Activated CD8-positive, alpha-beta memory T cell treated with anti-CD3 and anti-CD28 coated beads, Interleukin-2, amount 10 ng/mL, durations not matched to agents 7 days and 5 days (primary cell): Measurements from ENCODE around the gene NTSR1. TPM values are rescaled to one million over a fixed set of nuclear protein-coding genes. Genes with fewer than 3 reads are reported as not detected.

Experiments used
- ATAC-seq: fragments of 150-1000 bp; cut with Tn5 transposase; one replicate; pipeline ENCODE4 v1.10.0; 2021; ENCODE audit warnings: moderate library complexity
- CTCF ChIA-PET: fragments of 350-600 bp; sonication (Branson Sonifier 250); formaldehyde crosslinking; loops from one replicate; lab custom pipeline; 2021; ENCODE audit warnings: antibody characterized with exemption; lab: Charles Lee
- DNase-seq: peaks from one replicate; pipeline ENCODE4 v3.0.0-alpha.2; 2020
- H3K27ac Mint-ChIP-seq: one replicate; pipeline ENCODE4 v1.8.0; 2021; ENCODE audit warnings: mild to moderate bottlenecking, mixed read lengths
- H3K27me3 Mint-ChIP-seq: one replicate; pipeline ENCODE4 v1.8.0; 2021; ENCODE audit warnings: mixed read lengths
- H3K36me3 Mint-ChIP-seq: one replicate; pipeline ENCODE4 v1.8.0; 2021; ENCODE audit warnings: mild to moderate bottlenecking, mixed read lengths
- H3K4me1 Mint-ChIP-seq: one replicate; pipeline ENCODE4 v1.8.0; 2021; ENCODE audit warnings: mixed read lengths
- H3K4me3 Mint-ChIP-seq: one replicate; pipeline ENCODE4 v1.8.0; 2021; ENCODE audit warnings: mild to moderate bottlenecking, moderate library complexity, mixed read lengths
- H3K9me3 Mint-ChIP-seq: one replicate; pipeline ENCODE4 v1.8.0; 2022; ENCODE audit warnings: low read depth, mixed read lengths
- total RNA-seq, 2 experiments: library from RNA; stranded (reverse); gene quantifications; one replicate each; pipeline ENCODE4 v1.2.3, GENCODE V29; 2021

The NTSR1 gene
- not detected for total RNA-seq

GRCh38 chr20:62708591-62709536 lies at the start of gene NTSR1:
TSS of gene NTSR1 (plus strand) at chr20:62708836. CDS start at chr20:62709208, 372 bp downstream.
- H3K4me3 Mint-ChIP-seq: no peak within 1 kb of the TSS
- no peaks in the 10 kb centered on the region for H3K36me3 Mint-ChIP-seq
- H3K27me3 Mint-ChIP-seq: peaks cover 50% of the 10 kb centered on the region
- H3K27ac Mint-ChIP-seq: no peak within 1 kb of the TSS
- H3K4me1 Mint-ChIP-seq: peaks cover 2% of the 10 kb centered on the region
- no peak for DNase-seq
- no peaks in the 10 kb centered on the region for H3K9me3 Mint-ChIP-seq
- ATAC-seq: no peak
- CTCF ChIA-PET: interaction anchor here (1.1 kb wide), 1 partner anchor 100 kb away, joined by 3 read pairs; no protein-coding TSS in a partner anchor

- Mint-ChIP-seq H3K4me3 (no peak overlapping the region), H3K9me3 (no peaks in the 10 kb centered on the region), H3K4me1 (peaks cover 2% of the 10 kb centered on the region), H3K27ac (no peak overlapping the region), H3K36me3 (peaks cover 15% of the 10 kb centered on the region), H3K27me3 (no peaks in the 10 kb centered on the region)
- DNase-seq (no peak), ATAC-seq (no peak)
- CTCF ChIA-PET: interaction anchor here (1.1 kb wide), 1 partner anchor 160 kb away, joined by 3 read pairs; no protein-coding TSS in a partner anchor
Measured at GRCh38 chr20:62659488-62660239, 49.0 kb upstream of the NTSR1 start.

- CTCF ChIA-PET: interaction anchor here (1.1 kb wide), 1 partner anchor 160 kb away, joined by 3 read pairs; no protein-coding TSS in a partner anchor
- peaks cover 19% of the 10 kb centered on the region for H3K36me3 Mint-ChIP-seq
- H3K27me3 Mint-ChIP-seq: no peaks in the 10 kb centered on the region
- DNase-seq (no peak), ATAC-seq (no peak)
- peaks cover 2% of the 10 kb centered on the region for H3K4me1 Mint-ChIP-seq
- no peaks in the 10 kb centered on the region for H3K9me3 Mint-ChIP-seq
- no peak overlapping the region for H3K27ac Mint-ChIP-seq
- H3K4me3 Mint-ChIP-seq: no peak overlapping the region
Measured at GRCh38 chr20:62660240-62660615, 48.4 kb upstream of the NTSR1 start.

GRCh38 chr20:62660768-62661167 lies 47.9 kb upstream of the NTSR1 start:
- CTCF ChIA-PET: no interaction called here
- no peak for ATAC-seq
- peaks cover 2% of the 10 kb centered on the region for H3K4me1 Mint-ChIP-seq

GRCh38 chr20:62661647-62662046 lies 47.0 kb upstream of the NTSR1 start:
- no peaks in the 10 kb centered on the region for H3K27me3 Mint-ChIP-seq
- peaks cover 2% of the 10 kb centered on the region for H3K4me1 Mint-ChIP-seq
- H3K4me3 Mint-ChIP-seq: no peak overlapping the region
- ATAC-seq: no peak
- no peak for DNase-seq
- no peaks in the 10 kb centered on the region for H3K9me3 Mint-ChIP-seq
- H3K36me3 Mint-ChIP-seq: peaks cover 14% of the 10 kb centered on the region
- H3K27ac Mint-ChIP-seq: no peak overlapping the region
- CTCF ChIA-PET: no interaction called here

More at GRCh38 chr20:62660768-62661167, 47.9 kb upstream of the NTSR1 start:
- Mint-ChIP-seq H3K36me3 (peaks cover 19% of the 10 kb centered on the region), H3K27ac (no peak overlapping the region), H3K27me3 (no peaks in the 10 kb centered on the region), H3K9me3 (no peaks in the 10 kb centered on the region), H3K4me3 (no peak overlapping the region)
- DNase-seq: no peak

GRCh38 chr20:62662422-62662821 lies 46.2 kb upstream of the NTSR1 start:
- H3K9me3 Mint-ChIP-seq: no peaks in the 10 kb centered on the region
- ATAC-seq (no peak), DNase-seq (no peak)
- H3K27ac Mint-ChIP-seq: no peak overlapping the region
- no peaks in the 10 kb centered on the region for H3K27me3 Mint-ChIP-seq
- CTCF ChIA-PET: no interaction called here
- H3K4me3 Mint-ChIP-seq: no peak overlapping the region
- peaks cover 6% of the 10 kb centered on the region for H3K4me1 Mint-ChIP-seq
- H3K36me3 Mint-ChIP-seq: peaks cover 12% of the 10 kb centered on the region

- ATAC-seq (no peak), DNase-seq (no peak)
- CTCF ChIA-PET: no interaction called here
- Mint-ChIP-seq H3K36me3 (peaks cover 16% of the 10 kb centered on the region), H3K27ac (no peak overlapping the region), H3K4me3 (no peak overlapping the region), H3K27me3 (no peaks in the 10 kb centered on the region), H3K9me3 (no peaks in the 10 kb centered on the region), H3K4me1 (peaks cover 8% of the 10 kb centered on the region)
Measured at GRCh38 chr20:62663145-62664018, 45.3 kb upstream of the NTSR1 start.

GRCh38 chr20:62664019-62664971 lies 44.3 kb upstream of the NTSR1 start:
- no peaks in the 10 kb centered on the region for H3K27me3 Mint-ChIP-seq
- CTCF ChIA-PET: interaction anchor here (1.7 kb wide), 1 partner anchor 144 kb away, joined by 4 read pairs; no protein-coding TSS in a partner anchor
- peaks cover 15% of the 10 kb centered on the region for H3K36me3 Mint-ChIP-seq
- ATAC-seq (no peak), DNase-seq (no peak)
- no peak overlapping the region for H3K4me3 Mint-ChIP-seq
- peaks cover 9% of the 10 kb centered on the region for H3K4me1 Mint-ChIP-seq
- H3K9me3 Mint-ChIP-seq: no peaks in the 10 kb centered on the region
- peak overlapping the region; percentile 40 for H3K27ac Mint-ChIP-seq

- no peak overlapping the region for H3K27ac Mint-ChIP-seq
- ATAC-seq: no peak
- H3K9me3 Mint-ChIP-seq: no peaks in the 10 kb centered on the region
- CTCF ChIA-PET: interaction anchor here (1.7 kb wide), 1 partner anchor 143 kb away, joined by 4 read pairs; no protein-coding TSS in a partner anchor
- DNase-seq: no peak
- no peak overlapping the region for H3K4me3 Mint-ChIP-seq
- H3K27me3 Mint-ChIP-seq: no peaks in the 10 kb centered on the region
- H3K4me1 Mint-ChIP-seq: peaks cover 14% of the 10 kb centered on the region
- H3K36me3 Mint-ChIP-seq: peaks cover 22% of the 10 kb centered on the region
Measured at GRCh38 chr20:62665153-62665754, 43.4 kb upstream of the NTSR1 start.

- no peak overlapping the region for H3K4me3 Mint-ChIP-seq
- ATAC-seq: no peak
Measured at GRCh38 chr20:62665826-62666735, 42.6 kb upstream of the NTSR1 start.

More at GRCh38 chr20:62665826-62666735, 42.6 kb upstream of the NTSR1 start:
- no peak for DNase-seq
- peaks cover 22% of the 10 kb centered on the region for H3K36me3 Mint-ChIP-seq
- peaks cover 14% of the 10 kb centered on the region for H3K4me1 Mint-ChIP-seq
- H3K9me3 Mint-ChIP-seq: no peaks in the 10 kb centered on the region
- H3K27me3 Mint-ChIP-seq: no peaks in the 10 kb centered on the region
- CTCF ChIA-PET: interaction anchor here (0.7 to 1.7 kb wide), 3 partner anchors 125 to 142 kb away, joined by 3 to 4 read pairs (median 3); no protein-coding TSS in a partner anchor
- H3K27ac Mint-ChIP-seq: no peak overlapping the region
